ENCODE results near the gene AKAP6. TPM values are rescaled to one million over a fixed set of nuclear protein-coding genes. Genes with fewer than 3 reads are reported as not detected.

The AKAP6 gene
- total RNA-seq, 1 experiment from 2014 or later = 2.3 TPM

DNA sequence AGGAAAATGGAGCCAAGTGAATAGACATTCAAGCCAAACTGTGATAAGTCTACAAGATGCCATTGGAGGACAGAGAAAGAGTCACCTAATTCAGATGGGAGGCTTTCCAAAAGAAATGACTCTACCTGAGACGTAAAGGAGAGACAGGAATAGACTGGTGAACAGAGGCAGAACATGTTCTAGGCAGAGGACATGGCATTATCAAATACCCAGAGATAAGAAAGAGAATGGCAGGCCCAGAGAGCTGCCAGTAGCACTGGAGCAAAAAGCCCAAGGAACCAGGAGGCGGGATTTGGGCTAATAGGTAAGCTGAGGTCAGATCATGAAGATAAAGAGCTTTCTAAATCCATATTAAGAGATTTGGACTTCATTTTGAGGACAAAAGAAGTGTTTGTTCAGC is 207.1 kb downstream of the AKAP6 start:
- BruUV-seq (replicated peaks) = no TSS peak
- no peaks in the 10 kb centered on the region for H3K27me3 Mint-ChIP-seq (ENCODE audit: insufficient read depth, unreplicated experiment)
- H3K27ac Mint-ChIP-seq (ENCODE audit: low read depth, unreplicated experiment) = no peak overlapping the region
- CTCF ChIA-PET = interaction anchor here (0.9 kb wide), 1 partner anchor 23 kb away, joined by 3 read pairs; no protein-coding TSS in a partner anchor
- POLR2A ChIA-PET = interaction anchor here (1.0 to 1.4 kb wide), 2 partner anchors 9 to 11 kb away, joined by 4 to 5 read pairs; no protein-coding TSS in a partner anchor
- H3K9me3 Mint-ChIP-seq (ENCODE audit: unreplicated experiment) = no peaks in the 10 kb centered on the region
- no peak for TF ChIP-seq CTCF (IDR thresholded peaks at IDR 0.05; ENCODE audit: unreplicated experiment)
- no peak overlapping the region for H3K4me3 Mint-ChIP-seq (ENCODE audit: unreplicated experiment)
- DNase-seq (ENCODE audit: unreplicated experiment) = no peak
- no peaks in the 10 kb centered on the region for H3K4me1 Mint-ChIP-seq (ENCODE audit: insufficient read depth, unreplicated experiment)
- intact Hi-C loops (cut with micrococcal nuclease) = no loop called here
- H3K36me3 Mint-ChIP-seq (ENCODE audit: insufficient read depth, unreplicated experiment) = peaks cover 6% of the 10 kb centered on the region

- Mint-ChIP-seq H3K27ac (ENCODE audit: low read depth, unreplicated experiment) (no peak overlapping the region), H3K27me3 (ENCODE audit: insufficient read depth, unreplicated experiment) (no peaks in the 10 kb centered on the region), H3K36me3 (ENCODE audit: insufficient read depth, unreplicated experiment) (peaks cover 6% of the 10 kb centered on the region), H3K4me1 (ENCODE audit: insufficient read depth, unreplicated experiment) (peaks cover under 1% of the 10 kb centered on the region), H3K9me3 (ENCODE audit: unreplicated experiment) (no peaks in the 10 kb centered on the region), H3K4me3 (ENCODE audit: unreplicated experiment) (no peak overlapping the region)
- POLR2A ChIA-PET = interaction anchor here (1.2 to 1.6 kb wide), 2 partner anchors 9 to 22 kb away, joined by 3 to 4 read pairs; no protein-coding TSS in a partner anchor
- BruUV-seq (replicated peaks) = no TSS peak
- no peak for DNase-seq (ENCODE audit: unreplicated experiment)
- TF ChIP-seq CTCF (IDR thresholded peaks at IDR 0.05; ENCODE audit: unreplicated experiment) = no peak
- intact Hi-C loops (cut with micrococcal nuclease) = no loop called here
- CTCF ChIA-PET = interaction anchor here (0.6 kb wide), 1 partner anchor 29 kb away, joined by 5 read pairs; no protein-coding TSS in a partner anchor
Measured at GRCh38 chr14:32537166-32537565, 208.1 kb downstream of the AKAP6 start.

DNA sequence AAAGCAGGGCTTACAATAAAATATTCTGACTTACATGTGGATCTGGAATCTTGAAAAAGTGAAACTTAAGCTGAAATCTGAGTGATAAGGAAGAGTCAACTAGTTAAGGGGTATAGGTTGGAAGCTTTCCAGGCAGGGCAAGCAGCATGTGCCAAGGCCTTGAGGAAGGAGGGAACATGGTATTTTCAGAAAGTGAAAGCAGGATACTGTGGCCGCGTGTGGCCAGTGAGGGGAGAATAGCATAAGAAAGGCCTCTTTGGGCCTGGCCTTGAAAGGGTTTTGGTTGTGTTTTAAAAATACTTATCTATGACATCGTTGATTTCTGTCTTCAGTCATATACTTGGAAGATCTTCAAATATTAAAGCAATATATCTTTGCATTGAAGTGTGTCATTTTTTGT is 213.4 kb downstream of the AKAP6 start:
- Mint-ChIP-seq H3K9me3 (ENCODE audit: unreplicated experiment) (no peaks in the 10 kb centered on the region), H3K27me3 (ENCODE audit: insufficient read depth, unreplicated experiment) (no peaks in the 10 kb centered on the region), H3K36me3 (ENCODE audit: insufficient read depth, unreplicated experiment) (no peaks in the 10 kb centered on the region), H3K4me3 (ENCODE audit: unreplicated experiment) (no peak overlapping the region), H3K27ac (ENCODE audit: low read depth, unreplicated experiment) (peak overlapping the region; percentile 55), H3K4me1 (ENCODE audit: insufficient read depth, unreplicated experiment) (peaks cover 6% of the 10 kb centered on the region)
- BruUV-seq (replicated peaks) = no TSS peak
- no peak for TF ChIP-seq CTCF (IDR thresholded peaks at IDR 0.05; ENCODE audit: unreplicated experiment)
- DNase-seq (ENCODE audit: unreplicated experiment) = no peak
- ChIA-PET CTCF (interaction anchor here (0.6 kb wide), 1 partner anchor 29 kb away, joined by 3 read pairs; no protein-coding TSS in a partner anchor), POLR2A (no interaction called here)
- intact Hi-C loops (cut with micrococcal nuclease) = no loop called here

- no TSS peak for BruUV-seq (replicated peaks)
Measured at GRCh38 chr14:32545095-32545494, 216.0 kb downstream of the AKAP6 start.

More at GRCh38 chr14:32545095-32545494, 216.0 kb downstream of the AKAP6 start:
- TF ChIP-seq CTCF (IDR thresholded peaks at IDR 0.05; ENCODE audit: unreplicated experiment) = no peak
- Mint-ChIP-seq H3K36me3 (ENCODE audit: insufficient read depth, unreplicated experiment) (no peaks in the 10 kb centered on the region), H3K9me3 (ENCODE audit: unreplicated experiment) (no peaks in the 10 kb centered on the region), H3K27ac (ENCODE audit: low read depth, unreplicated experiment) (no peak overlapping the region), H3K4me3 (ENCODE audit: unreplicated experiment) (no peak overlapping the region), H3K27me3 (ENCODE audit: insufficient read depth, unreplicated experiment) (no peaks in the 10 kb centered on the region), H3K4me1 (ENCODE audit: insufficient read depth, unreplicated experiment) (peaks cover 6% of the 10 kb centered on the region)
- no peak for DNase-seq (ENCODE audit: unreplicated experiment)
- intact Hi-C loops (cut with micrococcal nuclease) = no loop called here
- CTCF ChIA-PET = interaction anchor here (1.0 kb wide), 1 partner anchor 31 kb away, joined by 3 read pairs; no protein-coding TSS in a partner anchor
- POLR2A ChIA-PET = no interaction called here
